ENCODE measurements around the gene NXNL1.
"Not testable (repeated sequence)": the region's sequence is repeated elsewhere in the genome, so short reads cannot be mapped to it uniquely, and the experiment has no call there.

Gene NXNL1

DNA sequence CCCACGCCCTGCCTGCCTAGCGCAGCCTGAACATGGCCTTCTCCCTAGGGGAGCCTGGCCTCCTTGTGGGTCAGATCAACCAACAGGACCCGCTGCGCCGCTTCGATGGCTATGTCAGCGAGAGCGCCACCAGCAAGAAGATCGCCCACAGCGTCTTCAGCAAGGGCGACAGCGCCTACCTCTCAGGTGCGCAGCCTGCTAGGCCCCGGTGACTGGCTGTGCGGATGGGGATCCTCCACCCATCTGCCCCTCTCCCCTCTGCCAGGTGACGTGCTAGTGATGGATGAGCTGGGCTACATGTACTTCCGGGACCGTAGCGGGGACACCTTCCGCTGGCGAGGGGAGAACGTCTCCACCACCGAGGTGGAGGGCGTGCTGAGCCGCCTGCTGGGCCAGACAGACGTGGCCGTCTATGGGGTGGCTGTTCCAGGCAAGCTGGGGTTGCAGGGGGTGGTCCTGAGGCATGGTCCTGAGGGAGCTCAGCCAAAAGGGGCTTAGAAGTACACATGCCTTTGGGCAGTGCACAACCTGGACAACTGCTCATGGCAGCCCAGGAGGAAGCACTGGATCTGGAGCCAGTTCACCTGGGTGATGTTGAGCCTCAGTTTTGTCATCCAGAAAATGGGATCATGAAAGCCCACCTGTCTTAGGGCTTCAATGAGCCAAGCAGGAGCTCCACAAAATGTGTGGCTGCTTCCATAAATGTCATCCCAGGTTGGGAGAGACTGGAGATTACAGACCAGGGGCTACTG is 39.9 kb upstream of the NXNL1 start:
- no peak for TF ChIP-seq ZFX (IDR thresholded peaks at IDR 0.05; ENCODE audit: borderline replicate concordance)
- TF ChIP-seq CTCF (IDR thresholded peaks at IDR 0.05), result no peak
- no peak overlapping the region for H3K27ac ChIP-seq

DNA sequence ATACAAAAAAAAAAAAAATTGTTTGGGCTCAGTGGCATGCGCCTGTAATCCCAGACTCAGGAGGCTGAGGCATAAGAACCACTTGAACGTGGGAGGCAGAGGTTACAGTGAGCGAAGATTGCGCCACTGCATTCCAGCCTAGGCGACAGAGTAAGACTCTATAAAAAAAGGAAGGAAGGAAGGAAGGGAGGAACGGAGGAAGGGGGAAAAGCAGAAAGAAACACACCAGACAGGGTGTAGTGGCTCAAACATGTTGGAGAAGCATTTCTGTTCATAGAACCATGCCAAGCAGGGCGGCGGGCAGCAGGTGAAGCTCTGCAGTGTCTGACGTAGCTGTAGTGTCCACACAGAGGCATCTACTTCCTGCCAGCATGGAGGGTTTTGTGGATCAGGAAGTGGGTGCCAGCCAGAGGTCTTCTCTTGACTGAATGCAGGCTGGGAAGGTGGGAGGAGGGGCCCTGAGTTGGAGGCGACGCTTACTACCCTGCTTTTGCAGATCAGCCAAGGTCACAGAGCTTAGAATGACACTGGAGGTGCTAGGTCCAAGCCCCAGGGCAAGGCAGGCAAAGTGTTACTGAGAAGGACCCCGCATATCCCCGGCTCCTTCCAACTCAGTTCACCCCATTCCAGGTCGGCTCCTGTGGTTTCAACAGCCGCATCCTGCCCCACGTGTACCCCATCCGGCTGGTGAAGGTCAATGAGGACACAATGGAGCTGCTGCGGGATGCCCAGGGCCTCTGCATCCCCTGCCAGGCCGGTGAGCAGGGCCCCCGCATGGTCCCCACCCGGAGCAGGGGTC is 39.1 kb upstream of the NXNL1 start:
- TF ChIP-seq ZFX (IDR thresholded peaks at IDR 0.05; ENCODE audit: borderline replicate concordance), result no peak
- no peak for TF ChIP-seq CTCF (IDR thresholded peaks at IDR 0.05)
- H3K27ac ChIP-seq, result no peak overlapping the region

- H3K27ac ChIP-seq, result not testable (repeated sequence)
These were observed 38.3 kb upstream of the NXNL1 start for GRCh38 chr19:17499025-17499424.

- TF ChIP-seq CTCF (IDR thresholded peaks at IDR 0.05), result no peak
- no peak for TF ChIP-seq ZFX (IDR thresholded peaks at IDR 0.05; ENCODE audit: borderline replicate concordance)
- H3K27ac ChIP-seq, result no peak overlapping the region
These were observed 36.5 kb upstream of the NXNL1 start for GRCh38 chr19:17497149-17497798.

DNA sequence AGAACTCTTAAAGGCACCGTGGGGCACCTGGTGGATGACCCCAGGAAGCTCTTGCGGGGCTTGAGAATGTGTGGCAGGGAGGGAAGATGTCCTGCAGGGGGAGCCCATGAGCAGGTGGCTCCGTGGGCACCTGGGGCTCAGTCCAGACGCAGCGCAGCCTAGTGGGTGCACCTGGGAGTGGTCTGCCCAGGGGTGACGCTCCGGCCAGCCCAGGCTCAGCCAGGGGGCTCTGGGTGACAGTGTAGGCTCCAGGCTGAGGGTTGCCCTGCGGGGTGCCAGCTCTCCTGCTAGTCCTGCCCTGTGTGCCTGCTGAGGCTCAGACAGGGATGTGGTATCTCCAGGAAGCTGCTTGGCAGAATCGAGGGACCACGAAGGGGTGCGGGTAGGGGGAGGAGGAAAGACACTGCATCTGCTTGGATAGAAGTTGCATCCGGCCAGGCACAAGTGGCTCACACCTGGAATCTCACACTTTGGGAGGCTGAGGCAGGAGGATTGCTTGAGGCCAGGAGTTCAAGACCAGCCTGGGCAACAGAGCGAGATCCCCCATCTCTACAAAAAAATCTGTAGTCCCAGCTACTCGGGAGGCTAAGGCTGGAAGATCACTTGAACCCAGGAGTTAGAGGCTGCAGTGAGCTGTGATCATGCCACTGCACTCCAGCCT is 35.7 kb upstream of the NXNL1 start:
- TF ChIP-seq ZFX (IDR thresholded peaks at IDR 0.05; ENCODE audit: borderline replicate concordance), result no peak
- peak; percentile 97 for TF ChIP-seq CTCF (IDR thresholded peaks at IDR 0.05)
- no peak overlapping the region for H3K27ac ChIP-seq

DNA sequence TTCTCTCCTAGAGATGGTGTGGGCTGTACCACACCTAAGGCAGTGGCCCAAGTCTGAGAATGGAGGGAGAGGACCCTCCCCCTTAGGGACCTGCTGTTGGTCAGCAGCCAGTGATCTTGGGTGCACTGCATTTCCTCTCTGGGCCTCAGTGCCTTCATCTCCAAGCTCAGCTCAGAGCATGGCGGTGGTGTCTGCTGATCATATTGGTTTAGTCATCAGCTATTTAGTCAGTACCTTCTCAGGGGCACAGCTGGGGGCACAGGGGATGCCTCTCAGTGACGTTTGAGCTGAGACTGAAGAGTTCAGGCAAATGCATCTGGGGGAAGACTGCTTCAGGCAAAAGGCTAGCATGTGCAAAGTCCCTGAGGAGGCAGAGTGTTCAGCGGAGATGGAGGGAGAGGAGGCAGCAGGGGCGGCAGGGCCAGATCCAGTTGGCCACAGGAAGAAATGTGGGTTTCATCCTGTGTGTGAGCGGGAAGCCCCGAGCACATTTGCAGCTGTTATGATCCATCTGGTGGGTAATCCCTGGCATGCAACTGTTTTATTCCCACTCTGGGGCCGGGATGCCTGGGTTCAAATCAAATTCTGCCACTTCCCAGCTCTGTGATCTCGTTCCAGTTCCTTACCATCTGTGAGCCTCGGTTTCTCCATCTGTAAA is 35.0 kb upstream of the NXNL1 start:
- H3K27ac ChIP-seq, result no peak overlapping the region
- TF ChIP-seq CTCF (IDR thresholded peaks at IDR 0.05), result no peak
- no peak for TF ChIP-seq ZFX (IDR thresholded peaks at IDR 0.05; ENCODE audit: borderline replicate concordance)

DNA sequence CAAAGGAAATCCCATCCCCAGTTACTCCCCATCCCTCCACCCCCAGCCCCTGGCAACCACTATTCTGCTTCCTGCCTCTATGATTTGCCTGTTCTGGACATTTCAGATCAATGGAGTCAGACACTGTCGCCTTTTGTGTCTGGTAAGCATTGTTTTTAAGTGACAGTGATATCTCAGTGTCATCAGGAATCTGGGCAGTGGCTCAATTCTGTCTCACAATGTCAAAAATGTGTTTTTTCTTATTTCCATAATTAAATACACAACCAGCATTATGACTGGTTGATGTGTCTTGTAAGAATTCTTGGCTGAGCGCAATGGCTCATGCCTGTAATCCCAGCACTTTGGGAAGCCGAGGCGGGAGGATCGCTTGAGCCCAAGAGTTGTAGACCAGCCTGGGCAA is 30.6 kb upstream of the NXNL1 start:
- no peak for TF ChIP-seq ZFX (IDR thresholded peaks at IDR 0.05; ENCODE audit: borderline replicate concordance)
- TF ChIP-seq CTCF (IDR thresholded peaks at IDR 0.05), result no peak

More for the DNA sequence above, 30.6 kb upstream of the NXNL1 start:
- no peak overlapping the region for H3K27ac ChIP-seq

Measured in 22Rv1 (cell line).